MM.1S (cell line): ENCODE results near the gene WDFY2.

Experiments used
- CTCF ChIP-seq: fragments of 300-600 bp; sonication (generic); IDR thresholded peaks from 2 replicates; pipeline ENCODE4 v1.5.1; 2016; ENCODE audit warnings: antibody characterized with exemption, low read length, mixed read lengths
- EZH2 ChIP-seq: fragments of 300-600 bp; sonication (generic); optimal IDR thresholded peaks from 2 replicates; pipeline ENCODE3; 2017; ENCODE audit warnings: low read depth, mild to moderate bottlenecking, antibody characterized with exemption, low read length, mixed read lengths
- EZH2phosphoT487 ChIP-seq: fragments of 300-600 bp; sonication (generic); IDR thresholded peaks from 2 replicates; pipeline ENCODE4 v1.6.1; 2018; ENCODE audit warnings: antibody characterized with exemption, low read length

GRCh38 chr13:51733374-51734298, 149.4 kb downstream of the WDFY2 start:
- TF ChIP-seq CTCF (no peak), EZH2phosphoT487 (no peak), EZH2 (no peak)
